ENCODE data around the gene TBCC. TPM values are rescaled to one million over a fixed set of nuclear protein-coding genes. Genes with fewer than 3 reads are reported as not detected.

TBCC gene
- polyA plus RNA-seq, 3 donors: 22.1 to 25.4 (median 22.5) TPM

DNA sequence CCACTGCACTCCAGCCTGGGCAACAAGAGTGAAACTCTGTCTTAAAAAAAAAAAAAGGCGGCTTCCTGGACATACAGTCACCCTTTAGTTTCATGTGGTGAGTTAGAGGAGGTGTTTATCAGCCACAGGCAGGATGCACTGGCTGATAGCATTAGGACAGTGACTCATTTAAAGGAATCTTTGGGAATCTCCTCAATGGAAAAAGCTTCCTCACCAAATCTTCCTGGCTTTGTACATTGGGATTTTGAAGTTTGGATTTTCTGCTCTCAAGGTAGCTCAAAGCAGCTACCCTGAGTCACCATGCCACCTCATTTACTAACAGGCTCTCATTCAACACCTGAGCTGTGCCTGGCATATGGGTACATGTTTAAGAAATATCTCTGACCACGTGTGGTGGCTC is 43.7 kb downstream of the TBCC start:
- no peak for DNase-seq (ENCODE audit: low read depth in 3 of 3, low spot score in 2 of 3)

DNA sequence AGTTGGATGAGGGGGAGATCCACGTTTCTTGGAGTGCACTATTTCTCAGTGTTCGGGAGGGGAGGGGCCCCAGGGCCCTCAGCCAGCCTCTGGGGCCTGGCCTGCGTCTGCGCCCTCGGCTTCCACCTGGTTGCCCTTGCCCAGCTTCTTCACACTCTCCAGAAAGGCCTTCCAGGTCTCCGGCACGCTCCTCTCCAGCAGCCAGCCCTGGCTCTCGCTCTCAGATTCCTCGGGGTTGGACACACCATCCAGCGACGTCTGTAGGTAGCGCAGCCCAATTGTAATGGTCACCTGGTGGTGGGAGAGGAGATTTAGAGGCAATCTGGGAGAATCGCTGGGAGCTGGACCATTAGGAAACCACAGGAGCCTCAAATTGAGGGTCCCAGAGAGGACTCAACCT is 47.7 kb downstream of the TBCC start:
- DNase-seq (ENCODE audit: low read depth in 3 of 3, low spot score in 2 of 3): no peak

DNA sequence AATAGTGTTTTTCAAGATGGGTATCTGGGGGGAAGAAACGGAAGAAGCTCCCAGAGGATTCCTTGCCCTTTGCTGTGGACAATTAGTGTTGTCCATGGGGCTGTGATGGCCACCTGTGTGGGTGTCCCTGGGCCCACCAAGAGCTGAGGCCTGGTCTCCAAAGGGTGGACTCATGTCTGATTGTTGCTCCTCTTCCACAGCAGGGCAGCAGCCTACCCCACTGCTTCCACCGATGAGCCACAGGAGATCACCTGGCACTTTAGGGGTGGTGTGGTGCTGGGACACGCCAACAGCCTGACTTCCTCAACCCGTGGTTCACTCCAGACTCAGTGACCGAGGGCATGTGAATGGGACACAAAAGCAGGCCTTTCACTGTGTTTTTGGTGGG is 48.6 kb downstream of the TBCC start:
- DNase-seq (ENCODE audit: low read depth in 3 of 3, low spot score in 2 of 3): no peak

DNA sequence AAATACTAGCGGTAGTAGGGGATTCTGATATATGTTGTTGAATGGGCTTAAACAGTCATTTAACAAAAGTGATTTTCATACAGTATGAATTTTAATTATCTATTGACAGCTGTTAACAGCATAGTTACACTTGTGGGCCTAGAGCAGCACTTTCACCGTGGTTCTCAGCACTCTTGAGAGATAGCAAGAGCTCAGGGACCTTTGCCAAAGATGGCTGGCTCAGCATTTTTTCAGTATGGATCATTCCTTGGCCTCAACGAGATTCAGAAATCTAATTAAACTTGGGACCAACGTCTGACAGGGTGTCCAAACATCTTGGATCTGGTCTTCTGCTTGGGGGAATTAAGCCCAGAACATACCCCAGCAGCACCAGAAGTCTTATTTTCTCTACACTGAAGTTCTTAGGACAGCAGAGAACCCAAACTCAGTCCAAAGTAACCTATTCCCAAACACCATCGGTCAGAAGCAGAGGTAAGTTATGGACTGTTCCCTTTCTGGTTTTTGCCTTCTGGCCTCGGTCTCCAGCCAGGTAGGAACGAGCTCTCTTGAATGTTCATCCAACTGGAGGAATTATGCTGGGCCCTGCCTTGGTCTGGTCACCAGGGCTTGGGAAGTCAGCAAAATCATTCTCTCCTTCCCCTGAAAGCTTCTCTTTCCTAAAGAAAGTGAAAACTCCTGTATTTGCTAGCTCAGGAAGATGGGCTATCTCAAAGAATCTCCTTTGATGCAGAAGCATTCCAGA is 49.2 kb downstream of the TBCC start:
- DNase-seq (ENCODE audit: low read depth in 3 of 3, low spot score in 2 of 3): no peak

DNA sequence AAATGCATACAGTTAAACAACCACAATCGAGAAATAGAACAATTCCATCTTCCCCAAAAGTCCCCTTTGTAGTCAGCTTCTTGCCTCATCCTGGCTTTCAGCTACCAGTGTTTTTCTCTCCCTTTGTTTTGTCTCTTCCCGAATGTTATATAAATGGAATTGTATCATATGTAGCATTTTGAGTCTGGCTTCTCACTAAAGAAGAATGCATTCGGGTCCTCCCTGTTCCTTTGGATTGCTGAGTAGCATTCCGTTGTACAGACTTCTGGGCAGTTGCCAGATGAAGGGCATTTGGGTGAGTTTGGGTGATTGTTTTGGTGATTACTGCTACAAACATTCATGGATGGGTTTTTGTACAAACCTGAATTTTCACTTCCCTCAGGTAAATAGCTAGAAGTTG is 51.3 kb downstream of the TBCC start:
- DNase-seq (ENCODE audit: low read depth in 3 of 3, low spot score in 2 of 3): no peak

Other genes with a start within 250 kb of the TBCC start
- 10 to 100 TPM; 27.1 to 29.4 (median 28.5) TPM for gene UBR2, start 182.1 kb downstream of the TBCC start, polyA plus RNA-seq (ENCODE audit: insufficient read length in 3 of 3)
- gene PRPH2, start 23.5 kb downstream of the TBCC start, polyA plus RNA-seq (ENCODE audit: insufficient read length in 3 of 3): 1 to 10 TPM; 1.8 to 3.8 (median 3.2) TPM
- 10 to 100 TPM; 14.9 to 17.6 (median 15.6) TPM for gene BICRAL, start 35.9 kb upstream of the TBCC start, polyA plus RNA-seq (ENCODE audit: insufficient read length in 3 of 3)
- gene RPL7L1, start 133.5 kb upstream of the TBCC start, polyA plus RNA-seq (ENCODE audit: insufficient read length in 3 of 3): 100 to 1,000 TPM; 117 to 124 (median 121) TPM
- under 1 TPM; 0.24 to 0.51 (median 0.28) TPM for gene PTCRA, start 169.9 kb upstream of the TBCC start, polyA plus RNA-seq (ENCODE audit: insufficient read length in 3 of 3)
- 10 to 100 TPM; 59.3 to 64.7 (median 61.3) TPM for gene CNPY3, start 183.4 kb upstream of the TBCC start, polyA plus RNA-seq (ENCODE audit: insufficient read length in 3 of 3)
- under 1 TPM; 0.53 to 0.64 (median 0.57) TPM for gene GNMT, start 214.7 kb upstream of the TBCC start, polyA plus RNA-seq (ENCODE audit: insufficient read length in 3 of 3)
- gene PEX6, start 233.1 kb upstream of the TBCC start, polyA plus RNA-seq (ENCODE audit: insufficient read length in 3 of 3): 10 to 100 TPM; 18.1 to 20.0 (median 18.7) TPM
- gene PPP2R5D, start 238.5 kb upstream of the TBCC start, polyA plus RNA-seq (ENCODE audit: insufficient read length in 3 of 3): 10 to 100 TPM; 67.5 to 73.5 (median 70.1) TPM